Calu3 (cell line): Measurements from ENCODE around the gene TMEM143. TPM values are rescaled to one million over a fixed set of nuclear protein-coding genes. Genes with fewer than 3 reads are reported as not detected.
"Not testable (repeated sequence)": the region's sequence is repeated elsewhere in the genome, so short reads cannot be mapped to it uniquely, and the experiment has no call there.

ENCODE experiments used
- BruUV-seq: library from RNA; stranded (reverse); fragments of 400-500 nt; replicated peaks from 2 replicates; lab custom pipeline; 2021; lab: Mats Ljungman, UMichigan
- CTCF ChIA-PET: fragments of 300-600 bp; sonication (Branson Sonifier 250); formaldehyde crosslinking; loops from one replicate; lab custom pipeline; 2022; ENCODE audit warnings: antibody characterized with exemption; lab: Charles Lee
- DNase-seq: peaks from one replicate; pipeline ENCODE4 v3.0.0; 2022
- H3K27ac Mint-ChIP-seq: one replicate; pipeline ENCODE4 v1.8.0; 2022; ENCODE audit warnings: mixed read lengths; ENCODE audit not compliant: unreplicated experiment
- H3K27me3 Mint-ChIP-seq: one replicate; pipeline ENCODE4 v1.8.0; 2022; ENCODE audit warnings: mixed read lengths; ENCODE audit not compliant: unreplicated experiment
- H3K36me3 Mint-ChIP-seq: one replicate; pipeline ENCODE4 v1.8.0; 2022; ENCODE audit warnings: mild to moderate bottlenecking, moderate library complexity, mixed read lengths; ENCODE audit not compliant: insufficient read depth, unreplicated experiment
- H3K4me1 Mint-ChIP-seq: one replicate; pipeline ENCODE4 v1.8.0; 2022; ENCODE audit warnings: mild to moderate bottlenecking, low read depth, mixed read lengths; ENCODE audit not compliant: unreplicated experiment
- H3K4me3 Mint-ChIP-seq: one replicate; pipeline ENCODE4 v1.8.0; 2022; ENCODE audit warnings: mild to moderate bottlenecking, low read depth, moderate library complexity, mixed read lengths; ENCODE audit not compliant: unreplicated experiment
- H3K9me3 Mint-ChIP-seq: one replicate; pipeline ENCODE4 v1.8.0; 2022; ENCODE audit warnings: low read depth, mixed read lengths; ENCODE audit not compliant: unreplicated experiment
- CTCF ChIP-seq: fragments of 200-600 bp; IDR thresholded peaks from one replicate; pipeline ENCODE4 v1.8.0; 2022; ENCODE audit warnings: antibody characterized with exemption; ENCODE audit not compliant: unreplicated experiment
- intact Hi-C: fragments of 100-400 bp; cut with micrococcal nuclease; formaldehyde crosslinking; loops from one replicate; pipeline ENCODE4 v1.10.0; 2022; ENCODE audit not compliant: unreplicated experiment
- total RNA-seq: library from RNA; stranded (reverse); gene quantifications from 2 replicates; pipeline ENCODE4 v1.2.3, GENCODE V29; 2022

The TMEM143 gene
- total RNA-seq, 1 experiment from 2014 or later: 10.4 TPM

- intact Hi-C loops: no loop called here
- TF ChIP-seq CTCF: no peak
- no TSS peak for BruUV-seq
- Mint-ChIP-seq H3K36me3 (peaks cover 49% of the 10 kb centered on the region), H3K27me3 (peaks cover 86% of the 10 kb centered on the region), H3K4me1 (peaks cover 34% of the 10 kb centered on the region), H3K9me3 (peaks cover 3% of the 10 kb centered on the region), H3K27ac (no peak overlapping the region), H3K4me3 (no peak overlapping the region)
- no peak for DNase-seq
- CTCF ChIA-PET: interaction anchor here (0.6 kb wide), 2 partner anchors 123 to 247 kb away, joined by 3 read pairs; no protein-coding TSS in a partner anchor
Observed at GRCh38 chr19:48395170-48395455, 31.4 kb upstream of the TMEM143 start.

DNA sequence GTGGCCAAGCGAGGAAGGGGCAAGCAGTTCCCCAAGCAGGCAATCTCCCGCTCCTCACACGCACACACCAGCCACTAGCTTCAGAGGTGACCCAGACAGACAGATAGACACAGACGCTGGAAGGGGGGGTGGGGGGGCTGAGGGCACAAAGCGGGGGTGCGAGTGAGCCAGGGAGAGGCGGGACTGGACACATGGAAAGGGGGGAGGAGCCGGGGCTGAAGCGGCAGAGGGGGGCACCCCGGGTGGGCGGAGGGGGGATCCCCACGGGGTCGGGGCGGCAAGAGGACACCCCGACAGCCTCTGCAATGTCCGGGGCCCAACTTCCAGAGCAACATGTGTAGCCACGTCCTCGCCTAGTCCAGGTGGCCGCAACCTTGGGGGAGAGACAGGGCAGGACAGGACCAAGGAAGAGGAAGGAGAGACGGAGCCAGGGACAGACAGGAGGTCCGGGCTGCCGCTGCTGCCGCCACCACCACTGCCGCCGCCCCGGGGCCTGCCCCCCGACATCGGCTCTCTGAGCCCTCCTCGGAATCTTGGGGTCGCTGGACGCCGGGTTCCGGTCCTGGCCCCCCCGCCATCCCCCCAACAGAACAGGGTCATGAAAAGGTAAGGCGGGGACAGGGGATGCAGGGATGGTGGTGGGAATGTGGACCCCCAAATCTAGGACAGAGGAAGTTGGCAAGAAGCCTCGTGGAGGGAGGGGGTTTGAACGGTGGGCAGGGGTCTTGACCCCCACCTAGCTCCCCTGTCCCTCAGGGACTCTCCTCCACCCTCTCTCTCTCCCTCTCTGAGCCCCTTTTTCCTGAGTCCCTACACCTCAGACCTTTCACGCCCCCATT is 30.8 kb upstream of the TMEM143 start:
- peaks cover 3% of the 10 kb centered on the region for H3K9me3 Mint-ChIP-seq
- intact Hi-C loops: no loop called here
- BruUV-seq: no TSS peak
- H3K27ac Mint-ChIP-seq: no peak overlapping the region
- H3K4me1 Mint-ChIP-seq: peaks cover 31% of the 10 kb centered on the region
- no peak for TF ChIP-seq CTCF
- peak overlapping the region; percentile 19 for H3K4me3 Mint-ChIP-seq
- no peak for DNase-seq
- H3K36me3 Mint-ChIP-seq: peaks cover 47% of the 10 kb centered on the region
- CTCF ChIA-PET: interaction anchor here (0.7 to 0.8 kb wide), 2 partner anchors 194 to 520 kb away, joined by 3 to 6 read pairs; no protein-coding TSS in a partner anchor
- H3K27me3 Mint-ChIP-seq: peaks cover 80% of the 10 kb centered on the region

GRCh38 chr19:48393559-48394330 is 30.0 kb upstream of the TMEM143 start, which contains the start of gene GRIN2D:
TSS of gene GRIN2D (plus strand) at chr19:48393668. CDS start at chr19:48398393, 4,725 bp downstream.
- intact Hi-C loops: no loop called here
- TF ChIP-seq CTCF: no peak
- Mint-ChIP-seq H3K4me3 (peak within 1 kb of the TSS; percentile 19), H3K9me3 (no peaks in the 10 kb centered on the region), H3K36me3 (peaks cover 46% of the 10 kb centered on the region), H3K27ac (no peak within 1 kb of the TSS), H3K27me3 (peaks cover 74% of the 10 kb centered on the region), H3K4me1 (peaks cover 24% of the 10 kb centered on the region)
- BruUV-seq: no TSS peak
- no peak for DNase-seq
- CTCF ChIA-PET: interaction anchor here (0.6 to 0.8 kb wide), 4 partner anchors 39 to 1752 kb away, joined by 3 to 6 read pairs (median 4); no protein-coding TSS in a partner anchor

GRCh38 chr19:48392860-48393558 is 29.3 kb upstream of the TMEM143 start:
- CTCF ChIA-PET: interaction anchor here (0.6 to 0.7 kb wide), 2 partner anchors 40 to 1753 kb away, joined by 3 to 4 read pairs; no protein-coding TSS in a partner anchor
- no TSS peak for BruUV-seq
- no peaks in the 10 kb centered on the region for H3K9me3 Mint-ChIP-seq
- peaks cover 49% of the 10 kb centered on the region for H3K36me3 Mint-ChIP-seq
- H3K4me1 Mint-ChIP-seq: peaks cover 20% of the 10 kb centered on the region
- H3K4me3 Mint-ChIP-seq: peak overlapping the region; percentile 19
- DNase-seq: no peak
- no peak for TF ChIP-seq CTCF
- intact Hi-C loops: no loop called here
- H3K27ac Mint-ChIP-seq: no peak overlapping the region
- H3K27me3 Mint-ChIP-seq: peaks cover 67% of the 10 kb centered on the region

DNA sequence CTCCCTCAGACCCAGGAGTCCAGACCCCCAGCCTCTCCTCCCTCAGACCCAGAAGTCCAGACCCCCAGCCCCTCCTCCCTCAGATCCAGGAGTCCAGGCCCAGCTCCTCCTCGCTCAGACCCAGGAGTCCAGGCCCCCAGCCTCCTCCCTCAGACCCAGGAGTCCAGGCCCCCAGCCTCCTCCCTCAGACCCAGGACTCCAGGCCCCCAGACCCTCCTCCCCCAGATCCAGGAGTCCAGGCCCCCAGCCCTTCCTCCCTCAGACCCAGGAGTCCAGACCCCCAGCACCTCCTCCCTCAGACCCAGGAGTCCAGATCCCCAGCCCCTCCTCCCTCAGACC is 28.2 kb upstream of the TMEM143 start:
- DNase-seq, BruUV-seq, H3K9me3 Mint-ChIP-seq, H3K27ac Mint-ChIP-seq, H3K4me1 Mint-ChIP-seq, intact Hi-C loops: not testable (repeated sequence)
- peaks cover 57% of the 10 kb centered on the region for H3K27me3 Mint-ChIP-seq
- peaks cover 50% of the 10 kb centered on the region for H3K36me3 Mint-ChIP-seq
- CTCF ChIA-PET: interaction anchor here (0.6 to 2.1 kb wide), 18 partner anchors 10 to 217 kb away, joined by 3 to 27 read pairs (median 6); partner anchors contain the start of genes GRWD1, SYNGR4 and TMEM143
- H3K4me3 Mint-ChIP-seq: peak overlapping the region; percentile 10
